Activated CD4-positive, alpha-beta T cell treated with anti-CD3 and anti-CD28 coated beads, Interleukin-2, amount 10 ng/mL, durations not matched to agents 24 days and 14 days (primary cell): ENCODE measurements around the gene FOXE1. TPM values are rescaled to one million over a fixed set of nuclear protein-coding genes. Genes with fewer than 3 reads are reported as not detected.
A peak's percentile ranks its signal among the peaks of the same experiment; 100 is the strongest.

ENCODE experiments used
- DNase-seq: peaks from one replicate; pipeline ENCODE4 v3.0.0; 2022
- H3K27ac Mint-ChIP-seq: one replicate; pipeline ENCODE4 v1.8.0; 2022; ENCODE audit warnings: mild to moderate bottlenecking, mixed read lengths
- H3K27me3 Mint-ChIP-seq: one replicate; pipeline ENCODE4 v1.8.0; 2022; ENCODE audit warnings: mixed read lengths
- H3K36me3 Mint-ChIP-seq: one replicate; pipeline ENCODE4 v1.8.0; 2022; ENCODE audit warnings: low read depth, mild to moderate bottlenecking, mixed read lengths
- H3K4me1 Mint-ChIP-seq: one replicate; pipeline ENCODE4 v1.8.0; 2021; ENCODE audit warnings: mixed read lengths
- H3K4me3 Mint-ChIP-seq: one replicate; pipeline ENCODE4 v1.8.0; 2022; ENCODE audit warnings: mild to moderate bottlenecking, moderate library complexity, mixed read lengths
- H3K9me3 Mint-ChIP-seq: one replicate; pipeline ENCODE4 v1.8.0; 2021; ENCODE audit warnings: mixed read lengths
- intact Hi-C: fragments of 100-400 bp; cut with micrococcal nuclease; formaldehyde crosslinking; loops from one replicate; pipeline ENCODE4 v1.15.1; 2023
- total RNA-seq: library from RNA; stranded (reverse); gene quantifications from 2 replicates; pipeline ENCODE4 v1.2.3, GENCODE V29; 2022

The FOXE1 gene
- total RNA-seq, 1 donor from 2014 or later = not detected

- intact Hi-C loops = no loop called here
- no peaks in the 10 kb centered on the region for H3K4me1 Mint-ChIP-seq
- H3K4me3 Mint-ChIP-seq = no peak overlapping the region
- no peak overlapping the region for H3K27ac Mint-ChIP-seq
- peaks cover 31% of the 10 kb centered on the region for H3K27me3 Mint-ChIP-seq
- H3K9me3 Mint-ChIP-seq = no peaks in the 10 kb centered on the region
- DNase-seq = no peak
- H3K36me3 Mint-ChIP-seq = no peaks in the 10 kb centered on the region
Measured at GRCh38 chr9:97831843-97832636, 21.0 kb upstream of the FOXE1 start.

GRCh38 chr9:97840521-97840920 is 12.5 kb upstream of the FOXE1 start:
- Mint-ChIP-seq H3K9me3 (no peaks in the 10 kb centered on the region), H3K27ac (no peak overlapping the region), H3K4me3 (no peak overlapping the region), H3K36me3 (no peaks in the 10 kb centered on the region), H3K4me1 (no peaks in the 10 kb centered on the region), H3K27me3 (peaks cover 55% of the 10 kb centered on the region)
- intact Hi-C loops = no loop called here
- no peak for DNase-seq

GRCh38 chr9:97842960-97843359 is 10.1 kb upstream of the FOXE1 start:
- no peaks in the 10 kb centered on the region for H3K36me3 Mint-ChIP-seq
- H3K27me3 Mint-ChIP-seq = peaks cover 62% of the 10 kb centered on the region
- no peaks in the 10 kb centered on the region for H3K4me1 Mint-ChIP-seq
- H3K4me3 Mint-ChIP-seq = no peak overlapping the region
- H3K9me3 Mint-ChIP-seq = no peaks in the 10 kb centered on the region
- intact Hi-C loops = no loop called here
- DNase-seq = no peak
- no peak overlapping the region for H3K27ac Mint-ChIP-seq

GRCh38 chr9:97845130-97845529 is 7.9 kb upstream of the FOXE1 start:
- Mint-ChIP-seq H3K4me1 (peaks cover 6% of the 10 kb centered on the region), H3K36me3 (no peaks in the 10 kb centered on the region), H3K9me3 (peaks cover 3% of the 10 kb centered on the region), H3K4me3 (no peak overlapping the region), H3K27me3 (peaks cover 77% of the 10 kb centered on the region), H3K27ac (no peak overlapping the region)
- no peak for DNase-seq
- intact Hi-C loops = no loop called here

GRCh38 chr9:97845763-97846162 is 7.3 kb upstream of the FOXE1 start:
- peaks cover 6% of the 10 kb centered on the region for H3K4me1 Mint-ChIP-seq
- intact Hi-C loops = no loop called here
- H3K36me3 Mint-ChIP-seq = peaks cover 2% of the 10 kb centered on the region
- H3K27me3 Mint-ChIP-seq = peaks cover 78% of the 10 kb centered on the region
- DNase-seq = no peak
- H3K27ac Mint-ChIP-seq = no peak overlapping the region
- no peak overlapping the region for H3K4me3 Mint-ChIP-seq
- H3K9me3 Mint-ChIP-seq = peaks cover 4% of the 10 kb centered on the region

- H3K4me3 Mint-ChIP-seq = no peak overlapping the region
- H3K27ac Mint-ChIP-seq = no peak overlapping the region
- intact Hi-C loops = no loop called here
- peaks cover 6% of the 10 kb centered on the region for H3K4me1 Mint-ChIP-seq
- H3K27me3 Mint-ChIP-seq = peaks cover 79% of the 10 kb centered on the region
- DNase-seq = no peak
- peaks cover 2% of the 10 kb centered on the region for H3K36me3 Mint-ChIP-seq
- peaks cover 4% of the 10 kb centered on the region for H3K9me3 Mint-ChIP-seq
Measured at GRCh38 chr9:97846347-97846746, 6.7 kb upstream of the FOXE1 start.

GRCh38 chr9:97847474-97848214 is 5.4 kb upstream of the FOXE1 start:
- DNase-seq = peak; percentile 51
- peaks cover 12% of the 10 kb centered on the region for H3K4me1 Mint-ChIP-seq
- intact Hi-C loops = no loop called here
- peaks cover 4% of the 10 kb centered on the region for H3K9me3 Mint-ChIP-seq
- H3K27me3 Mint-ChIP-seq = peaks cover 79% of the 10 kb centered on the region
- peaks cover 2% of the 10 kb centered on the region for H3K36me3 Mint-ChIP-seq
- no peak overlapping the region for H3K27ac Mint-ChIP-seq
- no peak overlapping the region for H3K4me3 Mint-ChIP-seq

GRCh38 chr9:97848215-97848479 is 4.9 kb upstream of the FOXE1 start:
- peaks cover 4% of the 10 kb centered on the region for H3K9me3 Mint-ChIP-seq
- intact Hi-C loops = no loop called here
- DNase-seq = peak; percentile 51
- no peak overlapping the region for H3K27ac Mint-ChIP-seq
- peaks cover 76% of the 10 kb centered on the region for H3K27me3 Mint-ChIP-seq
- peaks cover 2% of the 10 kb centered on the region for H3K36me3 Mint-ChIP-seq
- H3K4me3 Mint-ChIP-seq = no peak overlapping the region
- peaks cover 12% of the 10 kb centered on the region for H3K4me1 Mint-ChIP-seq

- Mint-ChIP-seq H3K27ac (no peak overlapping the region), H3K4me1 (peaks cover 12% of the 10 kb centered on the region), H3K36me3 (peaks cover 2% of the 10 kb centered on the region), H3K27me3 (peaks cover 75% of the 10 kb centered on the region), H3K9me3 (peaks cover 4% of the 10 kb centered on the region), H3K4me3 (peak overlapping the region; percentile 74)
- DNase-seq = peak; percentile 75
- intact Hi-C loops = no loop called here
Measured at GRCh38 chr9:97848480-97849237, 4.4 kb upstream of the FOXE1 start.

GRCh38 chr9:97849980-97850379 is 3.0 kb upstream of the FOXE1 start:
- Mint-ChIP-seq H3K27me3 (peaks cover 75% of the 10 kb centered on the region), H3K27ac (no peak overlapping the region), H3K4me1 (peaks cover 14% of the 10 kb centered on the region), H3K9me3 (peaks cover 4% of the 10 kb centered on the region), H3K36me3 (peaks cover 4% of the 10 kb centered on the region), H3K4me3 (no peak overlapping the region)
- peak; percentile 46 for DNase-seq
- intact Hi-C loops = no loop called here

GRCh38 chr9:97850746-97851445 is 2.1 kb upstream of the FOXE1 start:
- H3K27me3 Mint-ChIP-seq = peaks cover 75% of the 10 kb centered on the region
- no peak overlapping the region for H3K4me3 Mint-ChIP-seq
- intact Hi-C loops = no loop called here
- H3K4me1 Mint-ChIP-seq = peaks cover 14% of the 10 kb centered on the region
- H3K36me3 Mint-ChIP-seq = peaks cover 4% of the 10 kb centered on the region
- no peak overlapping the region for H3K27ac Mint-ChIP-seq
- peaks cover 4% of the 10 kb centered on the region for H3K9me3 Mint-ChIP-seq
- peak; percentile 55 for DNase-seq

- Mint-ChIP-seq H3K4me1 (peaks cover 14% of the 10 kb centered on the region), H3K36me3 (peaks cover 4% of the 10 kb centered on the region), H3K27ac (no peak overlapping the region), H3K27me3 (peaks cover 75% of the 10 kb centered on the region), H3K9me3 (peaks cover 4% of the 10 kb centered on the region), H3K4me3 (no peak overlapping the region)
- intact Hi-C loops = no loop called here
- DNase-seq = peak; percentile 51
Measured at GRCh38 chr9:97851446-97851883, 1.6 kb upstream of the FOXE1 start.

GRCh38 chr9:97852001-97852398 is 1.0 kb upstream of the FOXE1 start:
- Mint-ChIP-seq H3K27me3 (peaks cover 76% of the 10 kb centered on the region), H3K4me3 (no peak overlapping the region), H3K27ac (no peak overlapping the region), H3K9me3 (peaks cover 4% of the 10 kb centered on the region), H3K4me1 (peaks cover 16% of the 10 kb centered on the region), H3K36me3 (peaks cover 4% of the 10 kb centered on the region)
- DNase-seq = peak; percentile 56
- intact Hi-C loops = no loop called here
